Astrocyte (in vitro differentiated cells and primary cell): ENCODE data around the gene NYNRIN.

Experiments
- CTCF ChIP-seq: IDR thresholded peaks from 2 replicates; pipeline ENCODE4 v1.5.1; 2011; ENCODE audit warnings: low read depth, mild to moderate bottlenecking, inconsistent platforms, low read length, moderate library complexity; ENCODE audit not compliant: insufficient read depth
- EZH2 ChIP-seq: IDR thresholded peaks from 2 replicates; pipeline ENCODE4 v1.6.1; 2012; ENCODE audit warnings: mild to moderate bottlenecking, low read length, inconsistent platforms; ENCODE audit not compliant: insufficient read depth

DNA sequence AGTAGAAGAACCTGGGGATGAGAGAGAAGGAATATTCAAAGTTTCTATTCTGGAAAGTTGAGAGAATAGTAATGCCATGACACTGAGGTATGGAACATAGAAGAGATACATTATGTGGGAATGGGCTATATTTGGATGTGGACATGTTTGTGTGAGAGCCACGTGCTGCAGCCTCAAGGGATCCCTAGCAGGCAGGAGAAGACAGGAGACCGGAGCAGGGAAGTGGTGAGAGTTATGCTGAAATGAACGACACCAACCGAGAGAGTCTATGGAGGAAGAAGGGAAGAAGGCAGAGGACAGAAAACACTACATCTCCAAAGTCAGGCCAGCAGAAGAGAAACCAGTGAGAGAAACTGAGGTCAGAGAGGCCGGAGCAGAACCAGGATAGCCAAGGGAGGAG, 49.1 kb upstream of the NYNRIN start:
- TF ChIP-seq CTCF (no peak), EZH2 (no peak)
